Tibial nerve (tissue), 4 donors: ENCODE data around the gene RAMAC. TPM values are rescaled to one million over a fixed set of nuclear protein-coding genes. Genes with fewer than 3 reads are reported as not detected.

ENCODE experiments used
- DNase-seq, 2 donors: peaks; one replicate each; pipeline ENCODE4 v3.0.0-alpha.2; 2019; ENCODE audit warnings: low spot score in 2 of 2
- H3K27ac ChIP-seq, 4 donors: fragments of 200-600 bp; sonication (generic) in 3 of 4; one replicate each; pipeline ENCODE4 v1.5.1; 2017 to 2019; ENCODE audit warnings: mild to moderate bottlenecking in 1 of 4
- H3K27me3 ChIP-seq, 2 donors: fragments of 200-600 bp; sonication (generic) in 1 of 2; one replicate each; pipeline versions ENCODE4 v1.5.1 to v1.6.0; 2017 to 2019
- H3K36me3 ChIP-seq, 3 donors: fragments of 200-600 bp; sonication (generic); one replicate each; pipeline ENCODE4 v1.5.1; 2018 to 2019
- H3K4me1 ChIP-seq, 4 donors: fragments of 200-600 bp; sonication (generic) in 3 of 4; one replicate each; pipeline ENCODE4 v1.5.1; 2017 to 2019
- H3K4me3 ChIP-seq, 4 donors: fragments of 200-600 bp; sonication (generic) in 3 of 4; one replicate each; pipeline ENCODE4 v1.5.1; 2017 to 2019; ENCODE audit warnings: mild to moderate bottlenecking in 1 of 4, moderate library complexity in 1 of 4
- H3K9me3 ChIP-seq, 4 donors: fragments of 200-600 bp; sonication (generic) in 3 of 4; one replicate each; pipeline ENCODE4 v1.5.1; 2017 to 2019
- EP300 ChIP-seq, 2 donors: sonication (generic); formaldehyde crosslinking; IDR thresholded peaks; one replicate each; pipeline ENCODE4 v1.6.1; 2017; ENCODE audit warnings: antibody characterized with exemption in 2 of 2, mild to moderate bottlenecking in 1 of 2
- POLR2A ChIP-seq, 2 donors: fragments of 450-650 bp; IDR thresholded peaks; one replicate each; pipeline ENCODE4 v1.6.1; 2017; ENCODE audit warnings: antibody characterized with exemption in 2 of 2, mild to moderate bottlenecking in 2 of 2, moderate library complexity in 2 of 2
- WGBS, 2 donors: methylation state at CpG; one replicate each; pipeline ENCODE4 v1.1.5; 2018; 5-methylcytosine and 5-hydroxymethylcytosine counted together
- total RNA-seq, 4 donors: library from RNA; depleted of rRNA; stranded (reverse); fragments of >200 nt; gene quantifications; one replicate each; pipeline ENCODE4 v1.1.0, GENCODE V29; 2016
- TF ChIP-seq, protein P1 (sequence below), 5 experiments: fragments of 200-600 bp in 3 of 5; fragments of 450-650 bp in 2 of 5; sonication (generic) in 3 of 5; IDR thresholded peaks; one replicate each; pipeline ENCODE4 v1.5.1; 2016 to 2019; ENCODE audit warnings: antibody characterized with exemption in 5 of 5, mild to moderate bottlenecking in 3 of 5, moderate library complexity in 2 of 5

RAMAC gene
- total RNA-seq, 4 donors from 2014 or later = 6.9 to 20.4 (median 15.8) TPM

DNA sequence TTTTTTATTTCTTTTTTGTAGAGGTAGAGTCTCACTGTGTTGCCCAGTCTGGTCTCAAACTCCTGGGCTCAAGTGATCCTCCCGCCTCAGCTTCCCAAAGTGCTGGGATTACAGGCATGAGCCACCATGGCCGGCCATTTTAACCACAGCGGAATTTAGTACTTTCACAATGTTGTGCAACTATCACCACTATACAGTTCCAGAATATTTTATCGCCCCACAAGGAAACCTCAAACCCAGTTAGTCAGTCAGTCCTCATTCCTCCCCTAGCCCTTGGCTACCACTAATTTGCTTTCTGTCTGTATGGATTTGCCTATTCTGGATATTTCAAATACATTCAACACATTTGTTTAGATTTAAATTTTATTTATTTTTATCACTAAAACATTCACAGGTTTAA, 17.9 kb upstream of the RAMAC start:
- TF ChIP-seq POLR2A (IDR thresholded peaks at IDR 0.05) = no peak
- TF ChIP-seq, protein P1, sequence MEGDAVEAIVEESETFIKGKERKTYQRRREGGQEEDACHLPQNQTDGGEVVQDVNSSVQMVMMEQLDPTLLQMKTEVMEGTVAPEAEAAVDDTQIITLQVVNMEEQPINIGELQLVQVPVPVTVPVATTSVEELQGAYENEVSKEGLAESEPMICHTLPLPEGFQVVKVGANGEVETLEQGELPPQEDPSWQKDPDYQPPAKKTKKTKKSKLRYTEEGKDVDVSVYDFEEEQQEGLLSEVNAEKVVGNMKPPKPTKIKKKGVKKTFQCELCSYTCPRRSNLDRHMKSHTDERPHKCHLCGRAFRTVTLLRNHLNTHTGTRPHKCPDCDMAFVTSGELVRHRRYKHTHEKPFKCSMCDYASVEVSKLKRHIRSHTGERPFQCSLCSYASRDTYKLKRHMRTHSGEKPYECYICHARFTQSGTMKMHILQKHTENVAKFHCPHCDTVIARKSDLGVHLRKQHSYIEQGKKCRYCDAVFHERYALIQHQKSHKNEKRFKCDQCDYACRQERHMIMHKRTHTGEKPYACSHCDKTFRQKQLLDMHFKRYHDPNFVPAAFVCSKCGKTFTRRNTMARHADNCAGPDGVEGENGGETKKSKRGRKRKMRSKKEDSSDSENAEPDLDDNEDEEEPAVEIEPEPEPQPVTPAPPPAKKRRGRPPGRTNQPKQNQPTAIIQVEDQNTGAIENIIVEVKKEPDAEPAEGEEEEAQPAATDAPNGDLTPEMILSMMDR (IDR thresholded peaks at IDR 0.05) = no peak
- TF ChIP-seq EP300 (IDR thresholded peaks at IDR 0.05) = no peak
- 83 to 86% methylated on average over 4 of the region's 4 CpGs for WGBS, 2 donors
- H3K27me3 ChIP-seq = no peaks in the 10 kb centered on the region

DNA sequence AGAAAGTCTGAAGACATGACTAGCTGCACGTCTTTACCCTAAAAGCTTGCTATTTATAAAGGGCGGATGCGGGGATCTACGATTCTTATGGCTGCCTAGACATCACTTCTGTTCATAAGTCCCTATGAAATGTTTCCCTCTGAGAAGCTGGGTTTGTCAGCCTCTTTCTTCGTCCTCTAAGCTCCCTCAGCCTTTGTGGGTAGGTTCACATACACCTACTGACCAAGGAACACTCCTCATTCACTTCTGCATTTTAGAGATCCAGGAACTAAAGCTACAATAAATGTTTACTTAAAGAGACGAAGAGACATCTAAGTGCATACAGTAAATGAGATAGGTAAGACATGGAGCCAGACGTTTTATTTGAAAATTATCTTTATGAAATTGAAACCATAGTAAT, 16.7 kb upstream of the RAMAC start:
- 79 to 83% methylated on average over 7 of the region's 7 CpGs for WGBS, 2 donors
- H3K4me3 ChIP-seq = no peak overlapping the region
- H3K9me3 ChIP-seq = no peaks in the 10 kb centered on the region
- TF ChIP-seq POLR2A (IDR thresholded peaks at IDR 0.05) (no peak), EP300 (IDR thresholded peaks at IDR 0.05) (no peak)
- TF ChIP-seq, protein P1 (IDR thresholded peaks at IDR 0.05) = no peak
- no peaks in the 10 kb centered on the region for H3K36me3 ChIP-seq
- no peak overlapping the region for H3K27ac ChIP-seq
- no peak for DNase-seq
- no peaks in the 10 kb centered on the region for H3K4me1 ChIP-seq
- no peaks in the 10 kb centered on the region for H3K27me3 ChIP-seq

More for the DNA sequence above, 17.9 kb upstream of the RAMAC start:
- Histone ChIP-seq H3K4me3 (no peak overlapping the region), H3K4me1 (no peaks in the 10 kb centered on the region), H3K36me3 (no peaks in the 10 kb centered on the region), H3K27ac (no peak overlapping the region), H3K9me3 (no peaks in the 10 kb centered on the region)
- DNase-seq = no peak

DNA sequence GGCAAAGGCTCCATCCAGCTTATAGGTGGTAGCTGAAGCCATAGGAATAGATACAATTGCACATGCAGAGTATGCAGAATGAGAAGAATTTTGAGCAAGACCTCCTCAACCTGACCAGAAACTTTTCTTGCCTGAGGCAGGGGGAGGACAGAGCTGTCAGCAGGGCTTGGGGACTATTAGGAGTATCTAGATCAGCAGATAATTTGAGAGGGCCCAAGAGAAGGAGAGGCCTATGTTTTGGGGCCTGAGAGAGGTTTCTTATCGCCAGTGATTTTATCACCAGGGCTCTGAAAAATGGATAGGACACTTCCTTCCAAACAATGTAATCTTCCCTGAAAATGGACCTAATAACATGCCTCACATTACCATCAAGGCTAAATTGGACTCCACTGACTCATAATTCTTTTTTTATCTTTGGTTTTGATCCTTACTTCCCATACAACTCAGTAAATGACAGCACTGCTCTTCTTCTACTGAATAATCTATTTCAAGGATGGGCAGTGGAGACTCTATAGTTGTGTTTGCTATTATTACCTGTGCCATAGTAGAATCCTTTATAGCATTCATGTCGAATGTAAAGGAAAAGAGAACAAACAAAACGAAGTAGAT, 15.8 kb upstream of the RAMAC start:
- TF ChIP-seq, protein P1 (IDR thresholded peaks at IDR 0.05) = no peak
- WGBS, 2 donors = 74 to 80% methylated on average over 3 of the region's 3 CpGs

DNA sequence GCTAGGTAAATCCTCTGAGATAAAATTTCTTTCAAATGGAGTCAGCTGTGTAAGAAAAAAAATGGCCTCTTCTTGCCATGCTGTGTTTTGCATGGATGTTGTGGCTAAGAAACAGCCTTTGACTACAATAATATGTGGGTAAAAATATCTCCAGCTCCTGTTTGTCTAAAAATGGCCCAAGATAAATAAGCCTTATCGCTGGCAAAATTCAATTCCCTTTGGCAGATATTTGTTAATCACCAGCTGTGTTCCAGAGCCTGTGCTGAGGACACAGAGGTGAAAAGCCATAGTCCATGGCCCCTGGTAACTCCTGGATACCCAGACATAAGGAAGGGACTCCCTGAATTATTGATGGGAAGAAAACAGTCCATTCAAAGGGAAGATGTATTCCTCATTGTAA, 15.3 kb upstream of the RAMAC start:
- WGBS, 2 donors = 69 to 80% methylated on average over 1 of the region's 1 CpG
- H3K27ac ChIP-seq = no peak overlapping the region
- TF ChIP-seq POLR2A (IDR thresholded peaks at IDR 0.05) (no peak), EP300 (IDR thresholded peaks at IDR 0.05) (no peak)
- TF ChIP-seq, protein P1 (IDR thresholded peaks at IDR 0.05) = no peak
- no peaks in the 10 kb centered on the region for H3K27me3 ChIP-seq
- H3K4me1 ChIP-seq = no peaks in the 10 kb centered on the region
- no peak overlapping the region for H3K4me3 ChIP-seq
- DNase-seq = no peak
- no peaks in the 10 kb centered on the region for H3K36me3 ChIP-seq
- no peaks in the 10 kb centered on the region for H3K9me3 ChIP-seq

More for the DNA sequence above, 15.8 kb upstream of the RAMAC start:
- no peaks in the 10 kb centered on the region for H3K4me1 ChIP-seq
- H3K4me3 ChIP-seq = no peak overlapping the region
- no peaks in the 10 kb centered on the region for H3K9me3 ChIP-seq
- H3K36me3 ChIP-seq = no peaks in the 10 kb centered on the region
- no peaks in the 10 kb centered on the region for H3K27me3 ChIP-seq
- DNase-seq = no peak
- no peak overlapping the region for H3K27ac ChIP-seq

DNA sequence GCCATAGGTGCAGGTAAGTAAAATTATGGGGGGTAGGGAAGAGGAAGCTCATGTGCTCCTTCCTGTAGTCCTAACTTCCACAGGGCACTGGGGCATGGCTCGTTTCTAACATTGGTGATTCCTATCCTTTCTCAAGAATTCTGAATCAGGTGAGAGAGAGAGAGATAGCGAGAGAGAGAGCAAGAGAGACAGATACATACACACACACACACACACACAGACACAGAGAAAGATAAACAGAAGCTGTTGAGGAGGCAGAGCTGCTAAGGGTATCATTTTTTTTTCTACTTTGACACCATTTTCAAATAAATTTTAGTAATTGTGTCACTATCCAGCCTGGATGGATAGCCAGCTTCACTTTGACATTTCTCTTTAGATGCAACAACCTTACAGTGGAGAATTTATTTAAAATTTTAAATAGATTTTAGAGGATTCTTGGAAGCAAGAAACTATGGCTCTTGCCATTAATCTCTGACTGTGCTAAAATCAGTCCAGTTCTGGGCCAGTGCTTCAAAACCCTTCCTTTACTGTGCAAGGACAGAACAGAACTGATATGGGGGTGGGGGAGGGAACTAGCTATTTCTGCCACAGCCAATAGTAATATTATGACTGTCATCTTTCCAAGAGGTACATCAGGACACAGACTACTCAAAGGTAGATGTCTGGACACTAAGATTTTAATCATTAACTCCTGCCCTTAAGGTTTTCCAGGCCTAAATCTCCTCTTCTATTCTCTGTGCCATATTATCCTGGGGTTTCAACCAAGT, 14.6 kb upstream of the RAMAC start:
- Histone ChIP-seq H3K27ac (no peak overlapping the region), H3K4me3 (no peak overlapping the region), H3K36me3 (no peaks in the 10 kb centered on the region), H3K9me3 (no peaks in the 10 kb centered on the region), H3K27me3 (no peaks in the 10 kb centered on the region), H3K4me1 (no peaks in the 10 kb centered on the region)
- no peak for DNase-seq
- WGBS, 2 donors = 67 to 81% methylated on average over 2 of the region's 2 CpGs
- TF ChIP-seq, protein P1 (IDR thresholded peaks at IDR 0.05) = no peak
